Femur (tissue), 1 donor: ENCODE data around the gene AREG.
"Not testable (repeated sequence)": the region's sequence is repeated elsewhere in the genome, so short reads cannot be mapped to it uniquely, and the experiment has no call there.

Experiments
- DNase-seq: peaks from one replicate; pipeline ENCODE4 v3.0.0-alpha.2; 2017

Gene AREG, protein sequence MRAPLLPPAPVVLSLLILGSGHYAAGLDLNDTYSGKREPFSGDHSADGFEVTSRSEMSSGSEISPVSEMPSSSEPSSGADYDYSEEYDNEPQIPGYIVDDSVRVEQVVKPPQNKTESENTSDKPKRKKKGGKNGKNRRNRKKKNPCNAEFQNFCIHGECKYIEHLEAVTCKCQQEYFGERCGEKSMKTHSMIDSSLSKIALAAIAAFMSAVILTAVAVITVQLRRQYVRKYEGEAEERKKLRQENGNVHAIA

DNA sequence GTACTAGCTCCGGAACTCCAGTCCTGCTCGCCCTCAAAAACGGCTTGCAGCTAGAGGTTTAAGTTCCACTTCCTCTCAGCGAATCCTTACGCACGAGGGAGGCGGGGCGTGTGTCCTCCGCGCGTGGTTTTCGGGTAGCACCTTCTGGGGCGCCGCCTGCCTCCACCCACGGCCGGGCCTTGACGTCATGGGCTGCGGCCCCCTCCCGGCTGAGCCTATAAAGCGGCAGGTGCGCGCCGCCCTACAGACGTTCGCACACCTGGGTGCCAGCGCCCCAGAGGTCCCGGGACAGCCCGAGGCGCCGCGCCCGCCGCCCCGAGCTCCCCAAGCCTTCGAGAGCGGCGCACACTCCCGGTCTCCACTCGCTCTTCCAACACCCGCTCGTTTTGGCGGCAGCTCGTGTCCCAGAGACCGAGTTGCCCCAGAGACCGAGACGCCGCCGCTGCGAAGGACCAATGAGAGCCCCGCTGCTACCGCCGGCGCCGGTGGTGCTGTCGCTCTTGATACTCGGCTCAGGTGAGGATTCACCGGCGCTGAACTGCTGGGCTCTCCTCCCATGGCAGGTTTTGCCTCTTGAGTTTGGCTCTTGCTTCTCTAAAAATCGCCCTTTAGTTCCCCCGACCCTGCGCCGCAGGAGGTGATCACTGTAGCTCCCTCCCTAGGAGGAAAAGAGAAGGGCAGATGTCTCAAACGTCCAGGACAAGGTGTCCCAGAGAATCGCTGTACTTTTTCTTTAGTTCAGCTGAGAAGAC, at the start of gene AREG:
TSS of gene AREG (plus strand) at position 246 of the 752 bp plus-strand sequence. CDS start at position 456, 210 bp downstream.
- DNase-seq, result peak; percentile 51

- DNase-seq, result no peak
These were observed 49.3 kb upstream of the AREG start for GRCh38 chr4:74395633-74396032.

GRCh38 chr4:74397748-74398426, 47.0 kb upstream of the AREG start:
- no peak for DNase-seq

- not testable (repeated sequence) for DNase-seq
These were observed 45.9 kb upstream of the AREG start for GRCh38 chr4:74398894-74399589.

DNA sequence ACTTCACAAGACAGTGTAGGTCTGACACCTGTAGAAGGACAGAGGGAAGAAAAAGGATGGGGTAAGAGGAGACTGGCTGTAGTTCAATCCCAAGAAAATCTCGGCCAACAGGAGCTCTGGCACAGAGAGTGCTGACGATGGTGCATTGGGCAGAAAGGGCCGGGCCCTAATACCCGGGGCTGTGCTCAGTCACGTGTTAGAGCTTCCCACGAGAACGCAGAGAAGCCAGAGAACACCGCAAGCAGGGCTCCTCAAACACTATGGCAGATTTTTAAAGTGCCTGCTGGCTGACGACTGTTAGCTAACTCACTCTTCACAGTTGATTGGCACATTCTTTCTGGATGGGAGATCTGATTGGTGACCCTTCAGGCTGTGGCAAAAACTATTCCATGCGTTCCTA, 44.5 kb upstream of the AREG start:
- DNase-seq, result no peak

- no peak for DNase-seq
These were observed 42.1 kb upstream of the AREG start for GRCh38 chr4:74402692-74403456.

GRCh38 chr4:74407891-74408290, 37.0 kb upstream of the AREG start:
- no peak for DNase-seq

- no peak for DNase-seq
These were observed 36.3 kb upstream of the AREG start for GRCh38 chr4:74408639-74409038.

GRCh38 chr4:74410272-74410671, 34.7 kb upstream of the AREG start:
- DNase-seq, result no peak

DNA sequence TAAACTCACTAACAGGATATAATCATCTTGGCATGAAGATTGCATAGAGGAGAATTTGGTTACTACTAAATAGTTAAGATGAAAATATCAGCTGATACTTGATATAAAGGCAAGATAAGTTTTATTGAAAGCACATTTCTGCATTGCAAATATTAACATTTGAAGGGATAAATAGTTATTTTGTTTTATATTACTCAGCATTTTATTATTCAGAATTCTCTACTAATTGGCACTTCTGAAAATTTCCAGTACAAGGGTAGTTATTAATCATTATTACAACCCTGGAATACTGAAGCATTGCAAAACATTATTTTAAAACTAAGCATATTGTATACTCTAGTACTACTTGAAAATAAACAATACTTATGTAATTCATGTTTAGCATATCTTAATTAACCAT, 32.7 kb upstream of the AREG start:
- no peak for DNase-seq

- no peak for DNase-seq
These were observed 31.7 kb upstream of the AREG start for GRCh38 chr4:74413265-74413664.

- DNase-seq, result no peak
These were observed 30.7 kb upstream of the AREG start for GRCh38 chr4:74414149-74414809.

GRCh38 chr4:74415602-74416300, 29.2 kb upstream of the AREG start:
- no peak for DNase-seq

- DNase-seq, result no peak
These were observed 26.8 kb upstream of the AREG start for GRCh38 chr4:74418063-74418670.

DNA sequence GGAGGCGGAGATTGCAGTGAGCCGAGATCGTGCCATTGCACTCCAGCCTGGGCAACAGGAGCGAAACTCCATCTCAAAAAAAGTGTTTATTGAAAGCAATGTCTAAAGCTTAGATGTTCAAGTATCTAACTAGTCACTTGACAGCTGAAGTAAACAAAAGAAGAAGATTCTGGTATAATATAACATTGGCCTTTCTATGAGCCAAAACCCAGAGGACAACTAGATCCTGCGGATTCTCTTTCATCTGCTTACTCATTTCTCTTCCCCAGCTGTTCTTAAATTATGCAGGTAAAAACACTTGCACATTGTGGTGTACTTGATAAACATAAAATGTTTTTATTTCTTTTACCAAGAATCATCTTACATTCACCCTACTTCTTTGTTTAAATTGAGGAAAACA, 24.1 kb upstream of the AREG start:
- no peak for DNase-seq

- no peak for DNase-seq
These were observed 21.8 kb upstream of the AREG start for GRCh38 chr4:74423104-74423503.

GRCh38 chr4:74424111-74424510, 20.8 kb upstream of the AREG start:
- no peak for DNase-seq

GRCh38 chr4:74426101-74426500, 18.8 kb upstream of the AREG start:
- no peak for DNase-seq

GRCh38 chr4:74428276-74428675, 16.7 kb upstream of the AREG start:
- no peak for DNase-seq

DNA sequence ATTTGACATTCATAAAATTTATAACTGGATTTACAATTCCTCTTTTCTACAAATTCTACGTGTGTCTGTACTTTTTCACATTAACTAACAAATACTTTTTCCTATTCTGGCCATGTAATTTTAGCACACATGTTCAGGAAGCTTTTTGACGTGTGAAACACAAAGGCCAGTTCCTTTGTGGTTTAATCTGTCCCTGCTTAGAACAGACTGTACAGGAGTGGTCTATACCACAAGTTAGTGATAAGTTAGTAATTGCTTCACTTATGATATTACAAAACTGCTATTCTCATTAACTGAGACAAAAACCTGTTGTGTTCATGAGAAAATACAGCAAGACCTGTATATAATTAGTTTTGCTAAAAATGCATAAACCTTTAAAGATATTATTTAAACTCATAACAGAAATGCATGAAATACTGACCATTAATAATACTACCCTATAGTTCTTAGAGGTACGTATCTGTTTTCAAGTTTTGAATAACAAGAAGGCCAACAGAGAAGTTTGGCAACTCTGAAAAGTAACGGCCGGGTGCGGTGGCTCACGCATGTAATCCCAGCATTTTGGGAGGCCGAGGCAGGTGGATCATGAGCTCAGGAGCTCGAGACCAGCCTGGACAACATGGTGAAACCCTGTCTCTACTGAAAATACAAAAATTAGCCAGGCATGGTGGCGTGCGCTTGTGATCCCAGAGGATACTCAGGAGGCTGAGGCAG, 13.7 kb upstream of the AREG start:
- DNase-seq, result no peak
